ENCODE results near the gene WSCD2. TPM values are rescaled to one million over a fixed set of nuclear protein-coding genes. Genes with fewer than 3 reads are reported as not detected.

Gene WSCD2
- total RNA-seq, 4 donors from 2014 or later = under 0.01 to 1.5 (median 0.49) TPM; not detected in 1

DNA sequence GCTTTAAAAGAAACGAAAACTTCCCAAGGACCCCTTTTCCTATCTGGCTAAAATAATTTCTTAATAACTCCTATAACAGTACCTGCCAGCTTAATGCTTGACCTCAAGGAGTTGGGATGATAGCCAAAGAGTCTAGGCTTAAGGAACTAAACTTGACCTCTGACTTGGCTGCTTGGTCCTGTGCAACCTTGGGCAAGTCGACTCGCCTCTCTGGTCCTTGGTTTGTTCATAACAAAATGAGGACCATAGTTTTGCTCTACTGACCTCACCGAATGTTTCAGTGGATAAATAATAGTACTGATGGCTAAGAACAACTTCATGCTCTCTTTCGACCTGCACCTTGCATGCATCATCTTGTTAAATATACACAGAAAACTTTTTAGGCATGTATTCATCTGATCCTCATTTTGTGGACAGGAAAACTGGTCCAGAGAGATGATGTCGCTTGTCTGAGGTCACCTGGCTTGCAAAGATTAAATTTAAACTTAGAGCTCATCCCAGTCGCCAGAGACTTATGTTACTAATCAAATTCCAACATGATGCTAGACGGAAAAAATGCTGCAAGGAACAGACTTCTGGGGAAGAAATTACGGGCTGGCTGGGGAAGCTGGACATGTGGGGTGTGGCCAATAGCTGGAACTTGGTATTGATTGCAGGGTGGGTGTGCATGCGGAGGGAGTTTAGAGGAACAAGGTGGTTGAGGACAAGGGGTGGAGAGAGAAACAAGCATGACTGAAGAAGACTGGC is 38.0 kb upstream of the WSCD2 start:
- TF ChIP-seq, protein P1, sequence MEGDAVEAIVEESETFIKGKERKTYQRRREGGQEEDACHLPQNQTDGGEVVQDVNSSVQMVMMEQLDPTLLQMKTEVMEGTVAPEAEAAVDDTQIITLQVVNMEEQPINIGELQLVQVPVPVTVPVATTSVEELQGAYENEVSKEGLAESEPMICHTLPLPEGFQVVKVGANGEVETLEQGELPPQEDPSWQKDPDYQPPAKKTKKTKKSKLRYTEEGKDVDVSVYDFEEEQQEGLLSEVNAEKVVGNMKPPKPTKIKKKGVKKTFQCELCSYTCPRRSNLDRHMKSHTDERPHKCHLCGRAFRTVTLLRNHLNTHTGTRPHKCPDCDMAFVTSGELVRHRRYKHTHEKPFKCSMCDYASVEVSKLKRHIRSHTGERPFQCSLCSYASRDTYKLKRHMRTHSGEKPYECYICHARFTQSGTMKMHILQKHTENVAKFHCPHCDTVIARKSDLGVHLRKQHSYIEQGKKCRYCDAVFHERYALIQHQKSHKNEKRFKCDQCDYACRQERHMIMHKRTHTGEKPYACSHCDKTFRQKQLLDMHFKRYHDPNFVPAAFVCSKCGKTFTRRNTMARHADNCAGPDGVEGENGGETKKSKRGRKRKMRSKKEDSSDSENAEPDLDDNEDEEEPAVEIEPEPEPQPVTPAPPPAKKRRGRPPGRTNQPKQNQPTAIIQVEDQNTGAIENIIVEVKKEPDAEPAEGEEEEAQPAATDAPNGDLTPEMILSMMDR (IDR thresholded peaks at IDR 0.05; ENCODE audit: low read depth) = no peak

DNA sequence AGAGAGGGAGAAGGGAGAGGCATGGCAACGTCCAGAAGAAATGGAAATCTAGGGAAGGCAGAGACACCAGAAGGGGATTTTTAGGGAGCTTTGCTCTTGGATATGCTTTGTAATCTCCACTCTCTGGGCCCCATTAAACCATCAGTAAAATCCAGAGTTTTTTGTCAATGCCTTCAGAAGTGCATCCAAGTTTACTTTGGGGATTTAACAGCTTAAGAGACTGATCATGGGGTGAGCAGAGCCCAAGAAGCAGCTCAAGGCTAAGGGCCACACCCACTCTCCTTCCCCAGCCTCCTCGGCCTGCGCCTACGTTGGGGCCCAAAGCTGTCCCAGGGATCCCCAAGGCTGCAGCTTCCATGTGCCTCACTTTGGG is 37.4 kb upstream of the WSCD2 start:
- TF ChIP-seq, protein P1 (IDR thresholded peaks at IDR 0.05; ENCODE audit: low read depth) = no peak

DNA sequence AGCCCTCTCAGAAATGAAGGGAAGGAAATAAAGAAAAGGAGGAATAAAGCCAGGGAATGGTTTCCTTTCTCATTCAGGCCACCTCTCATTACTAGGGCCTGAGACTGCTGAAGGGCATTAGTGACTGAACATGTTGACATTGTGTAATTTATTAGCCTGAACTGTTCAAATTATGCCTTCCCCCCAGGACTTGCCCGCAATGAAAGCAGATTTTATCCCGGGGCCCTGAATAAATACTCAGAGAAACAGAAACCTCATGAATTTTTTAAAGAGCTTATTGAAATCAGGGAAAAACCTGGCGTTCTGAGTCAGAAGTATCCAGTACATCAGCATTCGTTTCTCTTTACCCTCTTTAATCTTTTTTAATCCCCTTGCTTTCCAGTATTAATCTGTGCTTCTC is 35.9 kb upstream of the WSCD2 start:
- TF ChIP-seq, protein P1 (IDR thresholded peaks at IDR 0.05; ENCODE audit: low read depth) = no peak

DNA sequence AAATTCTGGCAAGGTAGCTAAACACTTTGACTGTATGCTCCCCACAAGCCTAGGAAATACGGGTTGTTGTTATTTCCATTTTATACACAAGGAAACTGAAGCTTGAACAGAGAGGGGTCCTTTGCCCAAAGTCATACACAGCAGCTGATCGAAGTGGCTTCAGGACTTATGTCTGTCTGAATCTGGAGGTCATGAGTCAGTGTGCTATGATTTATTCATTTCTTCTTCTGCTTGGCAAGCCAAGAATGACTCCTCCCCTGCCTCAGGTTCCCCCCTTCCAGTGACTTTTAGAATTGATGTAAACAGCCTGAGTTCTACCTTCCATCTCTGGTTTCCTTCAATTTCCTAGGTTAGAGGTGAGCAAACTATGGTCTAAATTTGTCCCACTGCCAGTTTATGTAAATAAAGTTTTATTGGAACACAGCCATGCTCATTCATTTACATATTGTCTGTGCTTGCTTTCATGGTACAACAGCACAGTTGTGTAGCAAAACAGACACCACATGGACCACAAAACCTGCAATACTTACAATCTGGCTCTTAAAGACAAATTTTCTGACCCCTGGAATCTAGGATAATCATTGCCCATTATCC is 34.9 kb upstream of the WSCD2 start:
- TF ChIP-seq, protein P1 (IDR thresholded peaks at IDR 0.05; ENCODE audit: low read depth) = no peak

DNA sequence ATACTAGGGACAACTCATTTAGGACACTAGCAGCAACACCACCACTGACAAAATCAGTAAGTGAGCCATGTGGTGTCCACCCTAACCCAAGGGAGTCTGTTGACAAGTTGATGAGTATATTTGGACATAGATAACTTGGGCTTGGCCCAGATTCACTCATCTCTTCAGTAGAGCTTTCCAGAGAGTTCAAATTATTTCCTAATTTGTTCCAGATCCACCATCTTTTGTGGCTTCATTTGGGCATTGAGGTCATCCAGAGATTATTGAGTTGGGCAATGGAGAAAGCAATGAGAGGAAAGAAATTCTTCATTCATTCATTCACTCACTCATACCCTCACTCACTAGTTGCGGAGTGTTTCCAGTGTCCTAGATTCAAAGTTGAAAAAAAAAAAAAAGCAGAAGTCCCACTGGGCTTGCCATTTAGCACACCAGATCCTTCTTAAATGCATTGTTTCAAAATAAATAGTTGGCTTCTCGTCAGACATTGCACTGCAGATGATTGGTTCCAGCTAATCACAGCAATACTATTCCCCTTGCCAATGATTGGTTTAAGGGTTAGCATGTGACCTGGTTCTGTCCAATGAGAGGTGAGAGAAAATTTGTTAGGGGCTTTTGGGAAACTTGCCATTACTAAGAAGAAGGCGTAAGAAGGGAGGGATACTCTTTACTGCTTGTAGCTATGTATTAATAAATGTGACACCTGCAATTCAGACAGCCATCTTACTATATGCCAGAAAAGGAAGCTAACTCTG is 31.8 kb upstream of the WSCD2 start:
- TF ChIP-seq, protein P1 (IDR thresholded peaks at IDR 0.05; ENCODE audit: low read depth) = no peak

DNA sequence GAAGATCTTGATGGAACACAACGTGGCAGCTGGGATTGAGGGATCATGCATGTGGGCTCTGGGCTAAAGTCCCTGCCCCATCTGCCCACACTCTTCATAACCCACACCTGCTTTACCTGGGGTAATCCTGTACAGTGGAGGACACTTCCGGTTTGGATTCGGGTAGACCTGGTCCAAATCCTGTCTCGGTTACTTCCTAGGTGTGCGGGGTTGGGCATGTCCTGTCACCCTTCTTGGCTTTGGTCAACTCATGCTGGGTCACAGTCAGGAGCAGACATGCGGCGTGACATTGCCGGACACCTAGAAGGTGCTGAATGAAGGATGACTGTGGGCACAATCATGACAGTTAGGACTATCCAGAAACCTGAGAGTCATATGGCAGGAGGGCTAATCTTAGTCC is 30.7 kb upstream of the WSCD2 start:
- TF ChIP-seq, protein P1 (IDR thresholded peaks at IDR 0.05; ENCODE audit: low read depth) = no peak

DNA sequence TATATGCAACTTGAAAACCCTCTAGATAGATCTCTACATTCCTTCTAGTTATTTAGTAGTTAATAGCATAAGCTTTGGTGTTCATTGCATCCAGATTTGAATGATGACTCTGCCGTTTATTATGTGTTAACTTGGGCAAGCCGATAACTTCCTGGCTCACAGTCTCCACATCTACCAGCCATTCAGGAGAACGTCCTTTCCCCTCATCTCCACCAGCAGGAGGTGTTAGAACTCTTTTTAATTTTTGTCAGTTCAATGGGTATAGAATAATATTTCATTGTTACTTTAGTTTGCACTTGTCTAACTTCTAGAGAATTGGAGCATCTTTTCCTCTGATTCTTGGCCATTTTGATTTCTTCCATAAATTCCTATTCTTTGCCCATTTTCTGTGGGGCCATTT is 30.0 kb upstream of the WSCD2 start:
- TF ChIP-seq, protein P1 (IDR thresholded peaks at IDR 0.05; ENCODE audit: low read depth) = no peak
